Fibroblast of pulmonary artery (primary cell): ENCODE results near the gene API5.

ENCODE experiments used
- DNase-seq: peaks from one replicate; pipeline ENCODE4 v3.0.0-alpha.2; 2010; ENCODE audit warnings: low read depth
- H3K4me3 ChIP-seq: replicated peaks from 2 replicates; pipeline ENCODE4 v1.5.1; 2011; ENCODE audit warnings: low read depth, mild to moderate bottlenecking, control low read depth, low read length, moderate library complexity
- TF ChIP-seq, protein P1 (sequence below): IDR thresholded peaks from 2 replicates; pipeline ENCODE4 v1.5.1; 2011; ENCODE audit warnings: mild to moderate bottlenecking, control low read depth, low read length, inconsistent platforms; ENCODE audit errors: missing control alignments

Gene API5

DNA sequence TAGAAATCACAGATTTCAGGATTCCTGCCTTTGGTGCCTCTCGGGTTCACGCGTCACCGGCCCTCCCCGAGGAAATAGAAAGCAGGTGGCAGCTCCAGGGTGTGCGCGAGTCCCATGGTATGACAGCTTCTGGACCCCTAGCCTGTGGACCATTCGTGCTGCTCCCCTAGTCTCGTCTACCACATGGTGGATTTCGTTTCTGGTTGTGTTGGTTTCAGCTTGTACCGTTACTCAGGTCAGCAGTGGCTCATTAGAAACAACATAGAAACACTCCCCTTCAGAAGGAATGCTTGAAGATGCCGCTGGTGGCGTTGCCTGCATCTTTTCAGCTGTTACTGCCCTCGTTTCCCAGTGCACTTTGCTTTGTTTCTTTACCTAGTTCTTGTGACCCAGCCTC, 47.6 kb downstream of the API5 start:
- peak overlapping the region; percentile 95 for H3K4me3 ChIP-seq
- DNase-seq: peak; percentile 35
- TF ChIP-seq, protein P1, sequence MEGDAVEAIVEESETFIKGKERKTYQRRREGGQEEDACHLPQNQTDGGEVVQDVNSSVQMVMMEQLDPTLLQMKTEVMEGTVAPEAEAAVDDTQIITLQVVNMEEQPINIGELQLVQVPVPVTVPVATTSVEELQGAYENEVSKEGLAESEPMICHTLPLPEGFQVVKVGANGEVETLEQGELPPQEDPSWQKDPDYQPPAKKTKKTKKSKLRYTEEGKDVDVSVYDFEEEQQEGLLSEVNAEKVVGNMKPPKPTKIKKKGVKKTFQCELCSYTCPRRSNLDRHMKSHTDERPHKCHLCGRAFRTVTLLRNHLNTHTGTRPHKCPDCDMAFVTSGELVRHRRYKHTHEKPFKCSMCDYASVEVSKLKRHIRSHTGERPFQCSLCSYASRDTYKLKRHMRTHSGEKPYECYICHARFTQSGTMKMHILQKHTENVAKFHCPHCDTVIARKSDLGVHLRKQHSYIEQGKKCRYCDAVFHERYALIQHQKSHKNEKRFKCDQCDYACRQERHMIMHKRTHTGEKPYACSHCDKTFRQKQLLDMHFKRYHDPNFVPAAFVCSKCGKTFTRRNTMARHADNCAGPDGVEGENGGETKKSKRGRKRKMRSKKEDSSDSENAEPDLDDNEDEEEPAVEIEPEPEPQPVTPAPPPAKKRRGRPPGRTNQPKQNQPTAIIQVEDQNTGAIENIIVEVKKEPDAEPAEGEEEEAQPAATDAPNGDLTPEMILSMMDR: no peak

GRCh38 chr11:43360361-43361032, 48.7 kb downstream of the API5 start:
- DNase-seq: peak; percentile 41
- peak overlapping the region; percentile 95 for H3K4me3 ChIP-seq
- TF ChIP-seq, protein P1: no peak

GRCh38 chr11:43366677-43367076, 54.9 kb downstream of the API5 start:
- peak; percentile 14 for DNase-seq
- no peak overlapping the region for H3K4me3 ChIP-seq
- TF ChIP-seq, protein P1: no peak

GRCh38 chr11:43367382-43368178, 55.8 kb downstream of the API5 start:
- H3K4me3 ChIP-seq: no peak overlapping the region

DNA sequence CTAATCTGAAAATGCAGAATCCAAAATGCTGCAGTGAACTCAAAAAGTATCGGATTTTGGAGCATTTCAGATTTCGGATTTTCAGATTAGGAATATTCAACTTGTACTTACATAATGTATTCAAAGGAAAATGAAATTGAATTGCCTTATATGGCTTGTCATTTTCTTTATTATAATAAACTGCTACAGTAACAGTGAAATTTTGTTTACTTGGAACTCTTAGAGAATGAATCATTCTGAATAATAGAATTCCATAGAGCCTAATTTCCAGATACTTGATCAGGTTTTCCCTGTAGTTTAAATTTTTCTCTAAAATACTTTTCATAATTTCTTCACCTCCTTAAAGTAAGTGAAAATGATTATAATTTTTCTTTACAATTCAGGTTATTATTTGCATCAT, 64.3 kb downstream of the API5 start:
- TF ChIP-seq, protein P1: no peak
- H3K4me3 ChIP-seq: no peak overlapping the region
- DNase-seq: no peak

More at GRCh38 chr11:43367382-43368178, 55.8 kb downstream of the API5 start:
- peak; percentile 9 for DNase-seq
- TF ChIP-seq, protein P1: no peak

DNA sequence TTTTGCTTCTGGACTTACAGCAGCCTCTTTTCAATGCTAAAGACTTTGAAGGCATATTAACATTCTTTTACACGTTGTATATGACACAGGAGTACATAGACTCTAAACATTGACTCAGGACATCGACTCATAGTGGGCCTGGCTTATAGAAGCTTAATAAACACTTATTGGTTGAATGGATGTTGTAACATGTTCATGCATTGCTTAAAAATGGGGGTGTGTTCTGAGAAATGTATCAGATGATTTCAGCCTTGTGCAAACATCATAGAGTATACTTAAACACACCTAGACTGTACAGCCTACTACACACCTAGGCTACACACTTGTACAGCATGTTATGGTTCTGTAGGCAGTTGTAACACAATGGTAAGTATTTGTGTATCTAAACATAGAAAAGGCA, 64.8 kb downstream of the API5 start:
- DNase-seq: peak; percentile 81
- TF ChIP-seq, protein P1: no peak
- H3K4me3 ChIP-seq: no peak overlapping the region

GRCh38 chr11:43377389-43377788, 65.6 kb downstream of the API5 start:
- H3K4me3 ChIP-seq: no peak overlapping the region
- DNase-seq: no peak
- TF ChIP-seq, protein P1: no peak
